Measurements from ENCODE around the gene DAPK2.
"Not testable (repeated sequence)": the region's sequence is repeated elsewhere in the genome, so short reads cannot be mapped to it uniquely, and the experiment has no call there.

The DAPK2 gene

DNA sequence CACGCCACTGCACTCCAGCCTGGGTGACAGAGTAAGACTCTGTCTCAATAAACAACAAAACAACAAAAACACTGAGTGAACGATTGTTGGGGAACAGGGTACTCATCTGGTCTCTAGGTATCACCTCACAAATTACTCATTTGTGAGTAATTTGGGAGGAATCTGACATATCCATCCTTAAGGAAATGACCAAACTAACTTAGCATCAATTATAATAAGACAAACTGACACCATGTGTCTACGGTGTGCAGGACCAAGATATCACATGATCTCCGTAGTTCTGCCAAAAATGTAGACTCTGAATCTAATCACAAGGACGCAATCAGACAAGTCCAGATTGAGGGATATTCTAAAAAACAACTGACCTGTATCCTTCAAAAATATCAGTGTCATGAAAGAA, 12.0 kb upstream of the DAPK2 start:
- Histone ChIP-seq H3K9ac (no peak overlapping the region), H3K4me2 (no peak overlapping the region), H2AFZ (ENCODE audit: low read depth) (no peak overlapping the region), H3K79me2 (ENCODE audit: insufficient read depth, low read depth) (no peaks in the 10 kb centered on the region), H3K4me3 (IDR thresholded peaks at IDR 0.05; ENCODE audit: insufficient read depth, low read depth, low read length) (no peak overlapping the region), H3K36me3 (ENCODE audit: insufficient read depth) (no peaks in the 10 kb centered on the region), H3K4me1 (ENCODE audit: low read depth, poor library complexity, severe bottlenecking) (no peaks in the 10 kb centered on the region), H4K20me1 (ENCODE audit: insufficient read depth) (no peaks in the 10 kb centered on the region), H3K27me3 (ENCODE audit: insufficient read depth, low read depth) (no peaks in the 10 kb centered on the region), H3K27ac (no peak overlapping the region)
- no peak for TF ChIP-seq CTCF (conservative IDR thresholded peaks at IDR 0.05; ENCODE audit: low read depth, low read length)

DNA sequence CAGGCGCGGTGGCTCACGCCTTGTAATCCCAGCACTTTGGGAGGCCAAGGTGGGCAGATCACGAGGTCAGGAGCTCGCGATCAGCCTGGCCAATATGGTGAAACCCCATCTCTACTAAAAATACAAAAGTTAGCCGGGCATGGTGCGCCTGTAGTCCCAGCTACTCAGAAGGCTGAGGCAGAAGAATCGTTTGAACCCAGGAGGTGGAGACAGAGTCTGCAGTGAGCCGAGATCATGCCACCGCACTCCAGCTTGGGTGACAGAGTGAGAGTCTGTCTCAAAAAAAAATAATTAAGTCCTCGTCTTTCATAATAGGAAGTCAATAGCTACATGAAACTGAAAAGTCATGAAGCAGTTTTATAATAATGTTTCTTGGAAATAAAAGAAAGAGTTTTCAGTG, 7.4 kb upstream of the DAPK2 start:
- not testable (repeated sequence) for H2AFZ ChIP-seq (ENCODE audit: low read depth); H4K20me1 ChIP-seq (ENCODE audit: insufficient read depth); H3K36me3 ChIP-seq (ENCODE audit: insufficient read depth); H3K4me1 ChIP-seq (ENCODE audit: low read depth, poor library complexity, severe bottlenecking); H3K27me3 ChIP-seq (ENCODE audit: insufficient read depth, low read depth); H3K27ac ChIP-seq; H3K79me2 ChIP-seq (ENCODE audit: insufficient read depth, low read depth); H3K4me3 ChIP-seq (IDR thresholded peaks at IDR 0.05; ENCODE audit: insufficient read depth, low read depth, low read length); H3K4me2 ChIP-seq; H3K9ac ChIP-seq

- no peaks in the 10 kb centered on the region for H4K20me1 ChIP-seq (ENCODE audit: insufficient read depth)
- H3K4me3 ChIP-seq (IDR thresholded peaks at IDR 0.05; ENCODE audit: insufficient read depth, low read depth, low read length), result no peak overlapping the region
- no peak overlapping the region for H3K27ac ChIP-seq
- no peak for TF ChIP-seq CTCF (conservative IDR thresholded peaks at IDR 0.05; ENCODE audit: low read depth, low read length)
- no peak overlapping the region for H2AFZ ChIP-seq (ENCODE audit: low read depth)
- H3K36me3 ChIP-seq (ENCODE audit: insufficient read depth), result no peaks in the 10 kb centered on the region
- no peaks in the 10 kb centered on the region for H3K27me3 ChIP-seq (ENCODE audit: insufficient read depth, low read depth)
- no peak overlapping the region for H3K4me2 ChIP-seq
- no peaks in the 10 kb centered on the region for H3K4me1 ChIP-seq (ENCODE audit: low read depth, poor library complexity, severe bottlenecking)
- no peaks in the 10 kb centered on the region for H3K79me2 ChIP-seq (ENCODE audit: insufficient read depth, low read depth)
- no peak overlapping the region for H3K9ac ChIP-seq
These were observed 6.7 kb upstream of the DAPK2 start for GRCh38 chr15:64052925-64053491.

DNA sequence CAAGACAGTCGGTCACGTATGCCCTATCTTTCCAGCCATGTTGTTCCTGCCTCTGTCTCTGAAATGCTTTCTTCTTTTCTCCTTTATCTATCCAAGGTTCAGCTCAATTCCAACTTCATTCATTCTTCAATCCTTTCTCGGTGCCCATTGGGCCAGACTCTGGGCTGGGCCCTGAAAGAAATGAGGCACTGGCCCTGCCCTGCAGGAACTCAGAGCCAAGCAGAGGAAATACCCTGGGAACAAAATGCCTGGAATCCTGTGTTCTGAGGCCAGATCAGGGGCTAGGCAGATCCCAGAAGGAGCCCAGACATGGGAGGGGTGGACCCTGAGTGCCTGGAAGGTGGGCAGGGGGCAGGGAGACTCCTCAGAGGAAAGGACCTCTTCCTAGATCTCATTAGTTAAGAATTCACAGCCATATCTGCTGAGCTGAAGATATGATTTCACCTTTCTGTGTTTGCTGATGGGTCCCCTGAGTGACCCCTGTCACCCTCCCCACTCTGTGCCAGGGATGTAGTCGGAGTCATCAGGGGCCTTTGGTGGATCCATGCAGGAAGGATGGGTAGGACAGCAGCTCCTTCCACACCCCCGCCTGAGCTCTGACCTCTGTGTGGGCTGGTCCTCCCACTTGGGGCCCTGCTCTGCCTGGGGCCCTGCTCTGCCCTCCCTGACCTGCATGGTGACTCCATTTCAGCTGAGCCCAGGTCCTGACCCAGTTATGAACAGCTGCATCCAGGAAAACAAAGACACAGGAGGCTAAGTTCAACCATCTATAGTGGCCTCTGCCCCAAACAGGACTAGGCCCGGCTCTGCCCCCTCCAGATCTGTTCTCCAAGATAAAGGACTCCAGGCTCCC, 5.3 kb upstream of the DAPK2 start:
- Histone ChIP-seq H3K4me3 (IDR thresholded peaks at IDR 0.05; ENCODE audit: insufficient read depth, low read depth, low read length) (no peak overlapping the region), H3K79me2 (ENCODE audit: insufficient read depth, low read depth) (no peaks in the 10 kb centered on the region), H3K36me3 (ENCODE audit: insufficient read depth) (no peaks in the 10 kb centered on the region), H3K27me3 (ENCODE audit: insufficient read depth, low read depth) (no peaks in the 10 kb centered on the region), H3K4me1 (ENCODE audit: low read depth, poor library complexity, severe bottlenecking) (peaks cover 4% of the 10 kb centered on the region), H3K27ac (no peak overlapping the region), H2AFZ (ENCODE audit: low read depth) (no peak overlapping the region), H4K20me1 (ENCODE audit: insufficient read depth) (no peaks in the 10 kb centered on the region), H3K9ac (no peak overlapping the region), H3K4me2 (no peak overlapping the region)
- no peak for TF ChIP-seq CTCF (conservative IDR thresholded peaks at IDR 0.05; ENCODE audit: low read depth, low read length)

- Histone ChIP-seq H3K27ac (no peak overlapping the region), H3K9ac (no peak overlapping the region), H3K79me2 (ENCODE audit: insufficient read depth, low read depth) (no peaks in the 10 kb centered on the region), H3K36me3 (ENCODE audit: insufficient read depth) (no peaks in the 10 kb centered on the region), H2AFZ (ENCODE audit: low read depth) (no peak overlapping the region), H3K27me3 (ENCODE audit: insufficient read depth, low read depth) (no peaks in the 10 kb centered on the region), H3K4me1 (ENCODE audit: low read depth, poor library complexity, severe bottlenecking) (peaks cover 4% of the 10 kb centered on the region), H3K4me2 (no peak overlapping the region), H4K20me1 (ENCODE audit: insufficient read depth) (no peaks in the 10 kb centered on the region), H3K4me3 (IDR thresholded peaks at IDR 0.05; ENCODE audit: insufficient read depth, low read depth, low read length) (no peak overlapping the region)
- no peak for TF ChIP-seq CTCF (conservative IDR thresholded peaks at IDR 0.05; ENCODE audit: low read depth, low read length)
These were observed 4.8 kb upstream of the DAPK2 start for GRCh38 chr15:64051093-64051402.

Data from KMS-11 (cell line).